GM19240 (cell line): ENCODE results near the gene STPG1.

Experiments
- DNase-seq: peaks from one replicate; pipeline ENCODE4 v3.0.0; 2011; ENCODE audit warnings: low spot score; ENCODE audit not compliant: insufficient read length

Gene STPG1

DNA sequence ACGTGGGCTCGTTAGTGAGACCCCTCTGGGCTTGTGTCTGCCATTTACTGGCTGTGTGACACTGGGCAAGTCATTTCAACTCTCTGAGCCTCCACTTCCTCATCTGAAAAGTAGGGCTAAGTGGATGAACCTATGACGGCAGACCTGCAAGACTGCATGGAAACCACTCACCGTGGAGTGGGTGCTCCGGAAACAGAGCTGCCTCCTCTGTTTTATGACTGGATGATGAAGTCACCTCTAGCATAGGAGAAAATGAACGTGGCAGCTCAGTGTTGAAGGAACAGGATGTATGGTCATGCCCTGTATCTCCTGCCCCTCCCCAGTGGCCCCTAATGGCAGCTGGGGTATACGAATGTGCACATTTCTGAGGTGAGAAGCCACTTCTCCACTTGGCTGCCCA lies 40.5 kb downstream of the STPG1 start:
- DNase-seq = no peak

DNA sequence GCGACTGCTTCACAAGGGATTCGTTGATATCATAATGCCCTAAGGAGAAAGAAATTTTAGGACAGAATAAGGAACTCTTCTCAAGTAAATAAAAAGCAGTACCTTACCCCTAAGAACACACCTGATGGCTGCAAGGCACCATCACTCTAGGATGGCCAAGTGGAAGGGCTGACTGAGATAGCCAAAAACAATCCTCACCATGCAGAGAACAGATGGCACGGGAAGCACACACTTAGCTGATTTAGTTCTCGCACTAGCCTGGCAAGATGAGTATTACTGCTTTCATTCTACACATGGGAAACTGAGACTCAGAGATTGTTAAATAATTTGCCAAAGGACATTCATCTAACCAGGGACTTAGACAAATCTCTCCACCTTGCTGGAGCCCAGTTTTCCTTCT lies 43.8 kb downstream of the STPG1 start:
- no peak for DNase-seq

DNA sequence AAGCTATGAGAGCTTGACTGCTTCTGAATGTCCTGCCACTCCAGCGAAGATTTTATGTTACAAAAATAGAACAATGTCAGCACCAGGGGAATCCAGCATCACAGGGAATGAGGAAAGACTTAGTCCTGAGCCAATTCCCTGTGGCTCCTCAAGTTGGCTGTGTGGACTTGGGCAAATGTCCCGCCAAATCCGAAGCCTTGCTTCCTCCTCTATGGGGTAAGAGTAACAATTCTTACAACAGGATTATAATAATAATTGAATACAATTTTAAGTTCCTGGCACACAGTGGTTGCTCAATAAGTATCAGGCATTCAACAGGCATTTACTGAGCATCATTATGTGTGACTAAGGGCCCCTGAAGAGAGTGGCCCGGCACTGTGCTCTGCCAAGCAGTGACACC lies 44.4 kb downstream of the STPG1 start:
- DNase-seq = no peak

DNA sequence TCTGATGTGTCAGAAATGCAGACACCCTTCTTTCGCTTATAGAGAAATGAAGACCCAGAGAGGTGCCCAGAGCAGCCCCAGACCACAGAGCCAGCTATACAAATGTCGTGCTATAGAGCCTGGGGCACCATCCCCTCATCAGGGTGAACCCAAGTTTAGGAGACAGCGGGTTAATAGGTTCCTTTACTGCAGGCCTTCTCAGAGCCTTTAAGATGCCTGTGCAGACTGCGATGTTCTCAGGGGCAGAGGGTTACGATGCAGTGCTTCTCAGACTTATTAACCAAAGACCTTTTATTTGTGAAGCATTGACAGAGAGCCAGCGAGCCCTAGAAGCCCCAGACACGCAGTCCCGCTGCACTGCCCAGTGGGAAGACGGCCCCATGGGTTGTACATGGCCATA lies 46.9 kb downstream of the STPG1 start:
- DNase-seq = no peak

DNA sequence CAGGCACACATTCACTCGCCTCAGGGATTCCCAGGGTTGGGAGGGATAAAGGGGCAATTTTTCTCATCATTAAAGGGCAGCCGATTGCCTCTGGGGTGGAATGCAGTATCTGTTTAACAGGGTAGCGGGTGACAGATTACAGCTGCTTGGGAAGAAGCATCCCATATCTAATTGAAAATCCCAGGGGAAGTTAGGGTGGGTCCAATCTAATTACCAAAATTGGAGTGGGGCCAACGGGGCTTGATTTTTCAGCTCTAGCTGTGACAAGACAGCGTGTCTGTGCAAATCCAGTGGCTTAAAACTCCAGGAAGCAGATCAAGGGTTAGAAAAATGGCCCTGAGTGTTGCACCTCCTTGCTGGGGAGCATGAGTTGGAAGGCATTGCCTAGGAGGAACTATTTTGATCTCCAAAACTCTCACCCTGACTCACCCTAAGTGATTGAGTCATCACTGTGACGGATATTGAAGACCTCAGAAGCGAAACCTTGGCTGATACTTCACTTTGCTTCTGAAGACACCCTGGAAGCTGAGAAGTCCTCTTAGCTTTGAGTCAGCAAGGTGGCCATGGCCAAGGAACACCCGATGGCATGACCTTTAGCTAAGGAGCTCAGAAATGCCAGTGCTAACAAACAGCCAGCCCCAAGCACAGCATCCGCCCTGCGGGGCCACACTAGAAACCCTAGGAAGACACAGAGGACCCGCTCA lies 48.5 kb downstream of the STPG1 start:
- DNase-seq = peak; percentile 61

DNA sequence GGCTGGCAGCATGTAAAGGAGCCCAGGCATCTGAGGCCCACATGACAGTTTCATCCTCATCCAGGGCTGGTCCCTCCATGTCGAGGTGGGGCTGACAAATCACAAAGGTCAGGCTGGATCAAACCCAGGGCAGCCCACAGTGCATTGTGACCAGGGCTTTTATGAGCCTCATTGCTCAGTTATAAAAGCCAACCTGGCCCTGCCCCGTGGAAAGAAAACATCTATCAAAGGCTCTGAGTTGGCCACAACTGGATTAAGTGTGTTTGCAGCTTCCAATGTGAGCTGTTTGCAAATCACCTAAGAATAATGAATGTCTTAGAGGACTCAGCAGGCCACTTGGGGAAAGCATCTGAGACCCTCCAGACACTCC lies 49.0 kb downstream of the STPG1 start:
- DNase-seq = no peak

DNA sequence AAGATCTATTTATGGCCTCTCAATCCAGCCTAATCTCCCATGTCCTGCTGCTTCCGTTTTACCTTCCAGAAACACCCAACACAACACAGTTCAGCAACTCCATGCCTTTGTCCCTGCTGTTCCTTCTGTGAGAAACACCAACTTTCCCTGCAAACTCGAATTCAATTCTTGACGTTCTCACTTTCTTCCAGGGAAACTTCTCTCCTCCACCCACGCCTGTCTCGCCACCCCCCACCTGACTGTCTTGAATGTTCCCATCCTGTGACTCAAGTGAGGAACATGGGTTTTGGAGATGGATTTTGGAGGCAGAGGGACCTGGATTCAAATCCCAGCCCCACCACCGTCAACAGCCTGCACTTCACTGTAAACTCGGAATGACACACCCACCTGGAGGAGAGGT lies 49.6 kb downstream of the STPG1 start:
- no peak for DNase-seq

DNA sequence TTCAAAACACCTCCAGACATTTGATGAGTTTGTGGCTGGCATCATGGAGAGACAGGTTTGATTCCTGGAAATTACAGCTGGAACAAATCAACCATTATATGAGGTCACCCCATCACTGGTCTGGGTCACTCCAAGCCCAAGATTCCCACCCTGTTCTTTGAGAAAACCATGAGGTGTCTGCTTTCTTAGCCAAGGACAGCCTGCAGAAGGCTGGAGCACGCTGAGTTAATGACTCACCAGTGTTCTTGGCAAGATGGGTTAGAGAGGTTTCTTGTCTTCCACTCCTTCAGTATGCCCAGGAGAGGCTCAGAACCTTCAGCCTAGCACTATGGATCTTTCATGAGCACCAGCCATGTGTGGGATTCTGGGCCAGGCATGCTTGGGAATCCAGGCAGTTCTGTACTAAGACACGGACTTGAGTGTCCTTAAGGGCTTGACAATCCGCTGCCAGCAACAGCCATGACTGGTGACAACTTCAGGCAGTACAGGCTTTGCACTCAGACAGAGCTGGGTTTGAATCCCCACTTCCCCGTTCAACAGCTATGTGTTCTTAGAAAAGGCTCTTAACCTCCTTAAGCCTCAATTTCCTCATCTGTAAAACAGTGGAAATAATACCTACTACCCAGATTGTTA lies 50.5 kb downstream of the STPG1 start:
- no peak for DNase-seq

DNA sequence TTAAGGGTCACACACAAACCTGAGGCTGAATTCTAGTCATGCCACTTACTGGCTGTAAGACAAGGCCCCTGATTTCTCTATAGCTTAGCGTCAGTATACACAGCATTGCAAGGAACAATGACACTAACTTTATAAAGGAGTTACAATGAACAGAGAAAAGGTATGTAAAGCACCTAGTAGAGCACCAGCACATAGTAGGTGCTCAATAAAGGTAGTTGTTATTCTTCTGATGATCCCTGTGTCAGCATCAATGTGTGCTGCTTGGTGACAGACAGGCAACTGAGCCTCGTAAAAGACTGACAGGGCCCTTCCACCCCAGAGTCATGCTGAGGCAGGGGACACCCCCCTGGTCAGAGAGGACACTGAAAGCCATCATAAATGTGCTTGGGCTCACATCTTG lies 51.2 kb downstream of the STPG1 start:
- no peak for DNase-seq

DNA sequence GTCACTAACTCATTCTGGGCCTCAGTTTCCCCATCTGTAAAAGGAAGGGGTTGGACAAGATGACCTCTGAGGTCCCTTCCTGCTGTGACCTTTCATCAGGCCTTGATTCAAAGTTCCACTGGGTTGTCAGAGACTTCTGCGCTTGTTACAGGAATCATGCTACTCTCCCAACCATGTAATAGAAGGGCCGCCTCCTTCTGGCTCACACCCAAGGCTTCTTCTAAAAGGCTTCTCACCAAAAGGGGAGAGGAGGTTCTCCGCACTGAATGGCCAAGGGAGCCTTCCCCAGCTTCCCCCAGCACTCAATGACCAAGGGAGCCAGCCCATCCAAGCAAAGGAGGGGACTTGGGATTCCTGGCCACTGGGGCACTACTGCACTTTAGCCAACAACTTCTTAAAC lies 51.8 kb downstream of the STPG1 start:
- no peak for DNase-seq

DNA sequence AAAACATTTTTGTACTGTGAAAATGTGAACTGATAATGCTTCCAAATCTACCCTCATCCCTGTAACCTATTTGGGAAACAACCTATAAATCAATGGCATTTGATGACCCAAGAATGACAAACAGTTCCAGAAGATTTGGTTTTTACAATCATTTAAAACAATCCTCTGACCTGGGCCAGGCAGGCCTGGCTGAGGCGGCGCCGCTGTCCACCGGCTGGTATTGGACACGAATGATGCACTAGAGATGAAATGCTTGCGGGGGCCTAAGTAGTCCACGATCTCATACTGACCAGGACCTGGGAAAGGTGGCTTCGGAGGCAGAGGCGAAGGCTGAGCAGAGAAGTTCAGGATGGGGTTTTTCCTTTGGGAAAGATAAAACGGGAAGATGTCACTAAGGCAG lies 52.9 kb downstream of the STPG1 start:
- DNase-seq = no peak

DNA sequence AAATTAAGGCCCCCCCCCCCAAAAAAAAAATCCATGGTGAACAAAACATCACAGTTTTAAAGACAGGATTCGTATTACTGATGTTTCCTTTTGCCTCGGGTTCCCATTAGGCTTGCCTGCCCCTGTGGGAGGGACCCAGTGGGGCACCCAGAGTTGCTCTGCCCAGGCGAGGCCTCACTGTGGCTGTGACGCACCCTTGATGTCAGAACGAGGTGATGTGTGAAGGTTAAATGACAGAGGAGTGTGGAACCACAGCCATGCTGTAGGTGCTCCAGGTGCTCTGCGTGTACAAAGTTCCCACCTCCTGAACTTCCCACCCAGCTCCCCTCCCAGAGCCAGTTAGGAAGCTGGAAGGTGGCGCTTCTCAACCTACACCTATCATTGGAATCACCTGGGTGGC lies 56.5 kb downstream of the STPG1 start:
- DNase-seq = no peak

DNA sequence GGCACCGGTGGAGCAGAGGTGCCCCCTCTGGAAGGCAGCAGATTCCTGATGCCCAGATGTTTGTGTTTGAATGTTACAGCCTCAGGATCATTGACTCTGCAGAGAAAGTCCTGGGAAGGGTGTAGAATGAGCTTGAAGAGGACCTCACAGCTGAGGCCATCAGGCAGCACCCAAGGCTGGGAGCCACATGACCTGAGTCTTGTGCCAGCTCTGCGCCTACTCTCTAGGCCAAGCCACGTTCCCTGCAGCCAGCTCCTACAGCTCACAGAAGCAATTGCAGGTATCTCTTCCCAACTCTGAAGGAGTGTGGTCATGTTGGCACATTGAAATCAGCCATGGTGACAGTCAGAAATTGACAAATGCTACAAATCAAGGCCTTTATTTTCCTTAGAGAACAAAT lies 58.1 kb downstream of the STPG1 start:
- DNase-seq = no peak

DNA sequence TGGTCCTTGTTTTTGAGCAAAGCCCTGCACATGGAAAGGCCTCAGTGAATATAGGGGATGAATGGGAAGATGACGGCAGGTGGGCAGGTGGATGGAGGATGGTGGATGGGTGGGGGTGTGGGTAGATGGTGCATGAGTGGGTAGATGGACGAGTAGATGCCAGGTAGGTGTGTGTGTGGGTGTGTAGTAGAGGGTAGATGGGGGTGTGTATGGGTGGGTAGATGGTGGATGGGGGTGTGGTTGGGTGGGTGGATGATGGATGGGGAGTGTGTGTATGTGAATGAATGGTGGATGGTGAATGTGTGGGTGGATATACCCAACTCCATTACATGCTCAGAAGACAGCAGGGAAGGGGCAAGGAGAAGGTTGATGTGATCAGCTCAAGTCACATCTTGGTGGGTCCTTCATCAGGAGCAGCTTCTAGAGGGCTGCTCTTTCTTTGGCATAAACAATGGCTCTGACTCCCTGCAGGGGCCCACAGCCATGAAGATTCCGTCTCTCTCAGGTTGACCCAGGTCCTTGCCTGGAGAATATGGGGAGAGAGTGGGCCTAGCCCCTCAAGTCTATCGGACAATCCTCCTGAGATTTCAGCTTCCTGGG lies 60.2 kb downstream of the STPG1 start:
- no peak for DNase-seq

DNA sequence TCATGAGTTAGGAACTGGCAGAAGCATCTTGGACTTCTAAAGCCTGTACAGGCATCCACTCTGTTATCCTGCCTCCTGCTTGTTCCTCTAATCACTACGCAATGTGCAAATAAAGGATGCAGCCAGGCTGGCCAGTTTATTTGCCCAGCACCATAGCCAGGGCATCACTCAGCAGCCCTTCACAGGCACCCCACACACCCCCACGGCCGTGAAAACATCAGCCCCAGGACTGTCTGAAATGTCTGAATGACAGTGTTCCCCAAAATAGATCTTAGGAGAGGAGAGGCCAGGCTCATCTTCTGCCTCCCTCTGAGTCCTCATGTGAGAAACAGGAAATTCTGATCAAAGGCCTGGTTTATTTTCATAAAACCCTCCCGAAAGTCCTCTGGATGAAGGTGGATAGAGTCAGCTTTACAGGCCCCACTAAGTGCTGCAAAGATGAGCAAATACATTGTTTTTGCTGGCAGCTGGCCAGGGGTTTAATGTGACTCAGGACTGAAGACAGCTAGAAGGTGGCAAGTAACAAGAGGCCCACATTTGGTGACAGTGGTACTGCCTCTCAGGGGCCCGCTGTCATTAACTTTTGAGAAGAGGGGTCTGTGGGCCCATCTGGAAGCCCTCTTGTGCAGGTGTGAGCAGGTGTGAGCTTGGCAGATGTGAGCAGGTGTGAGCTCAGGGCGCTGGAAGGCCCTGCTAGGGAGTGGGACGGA lies 61.5 kb downstream of the STPG1 start:
- no peak for DNase-seq

DNA sequence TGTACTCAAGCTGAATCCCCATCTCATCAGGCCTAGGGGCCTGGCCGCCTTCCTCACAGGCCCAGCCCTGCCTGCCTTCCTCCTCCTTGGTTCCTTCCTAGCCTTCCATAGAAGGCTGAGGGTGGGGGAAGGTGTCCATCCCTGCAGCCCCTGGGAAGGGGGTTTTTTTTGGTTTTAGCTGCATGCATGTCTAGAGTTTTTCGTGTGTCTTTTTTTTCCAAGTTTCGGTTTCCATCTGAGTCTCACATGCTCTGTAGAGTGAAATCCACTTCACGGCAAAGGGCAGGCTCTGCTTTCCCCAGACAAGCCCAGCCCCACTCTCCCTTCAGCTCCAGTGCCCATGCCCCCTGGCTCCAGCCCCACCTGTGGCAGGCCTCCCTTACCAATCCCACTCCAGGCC lies 62.3 kb downstream of the STPG1 start:
- peak; percentile 63 for DNase-seq

DNA sequence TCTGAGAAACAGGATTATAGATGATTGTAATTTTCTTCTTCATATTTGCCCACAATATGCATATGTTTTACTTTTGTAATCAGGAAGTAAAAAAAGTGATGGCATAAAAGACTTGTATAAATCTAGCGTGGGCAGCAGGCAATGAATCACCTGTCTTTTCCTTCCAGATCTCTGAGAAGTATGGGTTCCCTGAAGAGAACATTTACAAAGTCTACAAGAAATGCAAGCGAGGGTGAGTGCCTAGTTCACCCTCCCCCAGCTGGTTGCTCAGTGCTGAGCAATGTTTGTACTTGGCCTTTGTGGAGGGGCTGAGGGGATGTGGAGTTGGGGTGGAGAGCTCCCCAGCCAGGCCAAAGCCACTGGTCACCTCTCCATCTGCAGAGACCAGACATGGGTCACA lies 63.7 kb downstream of the STPG1 start:
- DNase-seq = no peak

DNA sequence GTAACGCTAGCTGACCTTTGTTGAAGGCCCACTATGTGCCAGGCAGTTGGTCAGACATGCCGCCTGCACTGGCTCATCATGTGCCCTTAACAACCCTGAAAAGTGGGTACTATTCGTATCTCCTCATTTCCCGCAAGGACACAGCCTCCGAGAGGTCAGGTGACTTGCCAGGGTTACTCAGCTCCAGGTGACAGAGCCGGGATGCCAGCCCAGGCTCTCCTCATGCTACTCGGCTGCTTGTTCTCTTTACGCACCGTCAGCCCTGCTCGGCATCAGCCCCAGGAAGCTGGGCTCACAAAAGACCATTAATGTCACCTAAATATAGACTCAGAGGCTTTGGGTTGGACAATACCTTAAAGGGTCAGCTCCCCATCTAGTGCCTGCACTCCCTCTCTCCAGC lies 65.4 kb downstream of the STPG1 start:
- DNase-seq = no peak

DNA sequence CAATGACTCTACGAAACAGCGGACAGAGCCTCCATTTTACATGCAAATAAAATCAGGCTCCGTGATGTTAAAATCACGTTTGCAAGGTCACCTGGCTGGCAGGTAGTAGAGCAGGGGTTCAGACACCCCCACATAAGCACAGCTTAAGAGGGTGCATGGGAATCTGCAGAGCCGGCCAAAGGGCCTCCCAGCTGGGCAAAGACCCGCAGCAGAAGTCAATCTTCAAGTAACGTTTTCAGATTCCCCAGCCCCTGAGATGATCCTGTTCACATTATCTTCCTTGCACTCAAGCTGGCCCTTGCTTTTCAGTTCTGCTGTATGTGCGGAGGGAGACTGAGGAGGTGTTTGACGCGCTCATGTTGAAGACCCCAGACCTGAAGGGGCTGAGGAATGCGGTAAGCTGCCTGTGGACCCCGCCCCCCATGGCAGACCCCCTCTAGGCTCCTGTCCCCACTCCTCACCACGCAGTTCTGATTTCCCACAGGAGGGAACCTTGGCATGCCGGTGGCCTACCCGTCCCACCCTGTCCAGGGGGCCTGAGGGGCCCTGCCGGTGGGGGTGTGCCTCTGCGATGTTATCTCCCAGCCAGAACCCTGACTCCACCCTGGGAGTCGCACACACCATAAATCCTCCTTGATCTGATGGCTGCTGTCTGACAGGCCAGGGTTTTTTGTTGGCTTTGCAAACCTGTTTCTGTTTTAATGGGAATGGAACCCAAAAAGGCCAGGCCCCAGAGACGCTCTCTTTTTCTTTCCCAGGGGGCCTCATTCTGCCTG lies 66.2 kb downstream of the STPG1 start:
- DNase-seq = no peak

DNA sequence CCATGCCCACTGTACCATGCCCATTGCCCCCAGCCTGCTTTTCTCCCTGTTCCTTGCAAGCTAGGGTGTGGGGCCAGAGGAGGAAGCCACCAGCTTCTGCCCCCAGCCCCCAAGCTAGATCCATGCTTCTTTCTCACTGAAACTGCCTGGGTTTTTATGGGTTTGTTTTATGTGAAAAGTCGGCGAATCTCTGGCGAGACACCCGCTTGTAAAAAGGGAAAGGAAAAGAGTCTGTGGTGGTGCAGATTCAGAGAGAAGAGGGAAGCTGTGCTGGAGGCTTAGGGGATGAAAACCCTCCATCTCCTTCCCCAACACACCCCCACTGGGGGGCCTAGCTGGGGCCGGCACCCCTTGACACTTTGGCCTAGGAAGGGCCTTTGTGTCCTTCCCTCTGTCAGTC lies 68.2 kb downstream of the STPG1 start:
- DNase-seq = no peak

DNA sequence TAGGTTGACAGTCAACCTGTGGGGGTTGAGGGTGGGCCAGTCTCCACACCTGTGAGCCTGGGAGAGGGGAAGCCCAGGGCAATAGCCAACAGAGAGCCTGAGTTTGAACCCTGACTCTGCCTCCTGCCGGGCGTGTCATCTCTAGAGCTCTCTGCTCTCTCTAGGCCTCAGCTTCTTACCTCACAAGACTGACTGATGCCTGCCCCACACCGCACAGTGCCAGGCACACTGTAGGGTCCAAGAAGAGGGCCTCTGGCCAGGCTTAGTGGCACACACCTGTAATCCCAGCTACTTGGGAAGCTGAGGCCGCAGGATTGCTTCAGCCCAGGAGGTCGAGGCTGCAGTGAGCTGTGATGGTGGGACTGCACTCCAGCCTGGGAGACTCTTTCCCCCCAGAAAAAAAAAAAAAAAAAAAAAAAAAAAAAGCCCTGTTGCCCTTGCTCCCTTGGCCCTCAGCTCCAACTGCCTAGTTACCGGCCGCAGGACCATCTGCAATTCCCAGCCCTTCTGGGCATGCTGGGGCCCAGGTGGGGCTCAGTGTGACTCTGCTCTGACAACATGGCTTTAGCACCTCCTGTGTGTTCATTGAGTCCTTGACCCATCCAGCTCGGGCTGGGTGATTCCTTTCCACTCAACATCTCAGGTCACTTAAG lies 69.4 kb downstream of the STPG1 start:
- DNase-seq = no peak
